HG03175 (cell line): ENCODE data around the gene GLDN.

ENCODE experiments used
- ATAC-seq: cut with Tn5 transposase; IDR thresholded peaks from one replicate; pipeline ENCODE4 v1.9.1; 2021; ENCODE audit warnings: mild to moderate bottlenecking, moderate library complexity; ENCODE audit not compliant: unreplicated experiment

Gene GLDN

GRCh38 chr15:51355096-51355495 lies 13.6 kb downstream of the GLDN start:
- no peak for ATAC-seq

GRCh38 chr15:51356147-51356546 lies 14.7 kb downstream of the GLDN start:
- ATAC-seq, result no peak

- ATAC-seq, result no peak
These were observed 15.5 kb downstream of the GLDN start for GRCh38 chr15:51356983-51357382.

GRCh38 chr15:51359981-51360380 lies 18.5 kb downstream of the GLDN start:
- no peak for ATAC-seq

- no peak for ATAC-seq
These were observed 21.9 kb downstream of the GLDN start for GRCh38 chr15:51363383-51363782.

- ATAC-seq, result no peak
These were observed 24.0 kb downstream of the GLDN start for GRCh38 chr15:51365417-51365816.

GRCh38 chr15:51366071-51366470 lies 24.6 kb downstream of the GLDN start:
- ATAC-seq, result no peak

- no peak for ATAC-seq
These were observed 25.5 kb downstream of the GLDN start for GRCh38 chr15:51366920-51367319.

- ATAC-seq, result no peak
These were observed 26.0 kb downstream of the GLDN start for GRCh38 chr15:51367322-51367976.

- no peak for ATAC-seq
These were observed 26.9 kb downstream of the GLDN start for GRCh38 chr15:51368307-51368706.

- no peak for ATAC-seq
These were observed 27.4 kb downstream of the GLDN start for GRCh38 chr15:51368751-51369450.

GRCh38 chr15:51369451-51369761 lies 28.0 kb downstream of the GLDN start:
- no peak for ATAC-seq

GRCh38 chr15:51371266-51371665 lies 29.8 kb downstream of the GLDN start:
- no peak for ATAC-seq

GRCh38 chr15:51374131-51374530 lies 32.7 kb downstream of the GLDN start:
- no peak for ATAC-seq

- no peak for ATAC-seq
These were observed 34.6 kb downstream of the GLDN start for GRCh38 chr15:51375966-51376640.

- no peak for ATAC-seq
These were observed 35.8 kb downstream of the GLDN start for GRCh38 chr15:51377038-51377786.

GRCh38 chr15:51378406-51378805 lies 37.0 kb downstream of the GLDN start:
- ATAC-seq, result no peak

GRCh38 chr15:51379390-51379789 lies 37.9 kb downstream of the GLDN start:
- no peak for ATAC-seq

GRCh38 chr15:51380999-51381806 lies 39.7 kb downstream of the GLDN start:
- ATAC-seq, result peak; percentile 91

GRCh38 chr15:51382787-51383186 lies 41.3 kb downstream of the GLDN start:
- no peak for ATAC-seq

- no peak for ATAC-seq
These were observed 44.6 kb downstream of the GLDN start for GRCh38 chr15:51386029-51386428.
